K562 (cell line): Measurements from ENCODE around the gene SGSM2. TPM values are rescaled to one million over a fixed set of nuclear protein-coding genes. Genes with fewer than 3 reads are reported as not detected.

Experiments used
- AFF4 ChIP-seq: sonication (generic); formaldehyde crosslinking; IDR thresholded peaks from 2 replicates; pipeline ENCODE4 v1.8.0; 2023; ENCODE audit warnings: mild to moderate bottlenecking, missing genetic modification reagents
- CBX3 ChIP-seq, 2 experiments: IDR thresholded peaks; 1 replicate in 1 of 2; 2 replicates in 1 of 2; pipeline ENCODE4 v1.6.1; 2012; ENCODE audit warnings: inconsistent platforms in 2 of 2, low read length in 2 of 2, borderline replicate concordance in 1 of 2, control low read depth in 1 of 2
- EGR1 ChIP-seq: fragments of 450-650 bp; conservative IDR thresholded peaks from 2 replicates; pipeline ENCODE4 v1.6.1; 2017; ENCODE audit warnings: mild to moderate bottlenecking
- GATAD2A ChIP-seq: fragments of 450-650 bp; IDR thresholded peaks from 2 replicates; pipeline ENCODE4 v1.6.1; 2017
- KAT7 ChIP-seq: sonication (generic); formaldehyde crosslinking; IDR thresholded peaks from 2 replicates; pipeline ENCODE4 v1.8.0; 2022; ENCODE audit warnings: missing genetic modification reagents, mild to moderate bottlenecking, borderline replicate concordance
- MYBL2 ChIP-seq, 2 experiments: fragments of 450-650 bp in 1 of 2; sonication (generic) in 1 of 2; formaldehyde crosslinking in 1 of 2; IDR thresholded peaks; 2 replicates each; pipeline versions ENCODE4 v1.6.1 to v1.8.1; 2017 to 2022; ENCODE audit warnings: borderline replicate concordance in 1 of 2, inconsistent platforms in 1 of 2, low read depth in 1 of 2, mild to moderate bottlenecking in 1 of 2, missing genetic modification reagents in 1 of 2, moderate library complexity in 1 of 2
- PRMT5 ChIP-seq: sonication (generic); formaldehyde crosslinking; IDR thresholded peaks from 2 replicates; pipeline ENCODE4 v1.5.0; 2020; ENCODE audit warnings: missing genetic modification reagents
- PRPF4 ChIP-seq: fragments of 200-400 bp; formaldehyde crosslinking; IDR thresholded peaks from one replicate; pipeline ENCODE4 v1.6.1; 2017; ENCODE audit warnings: low read length, low read depth, mild to moderate bottlenecking; ENCODE audit not compliant: insufficient read depth, poor library complexity, severe bottlenecking
- PTTG1 ChIP-seq: fragments of 450-650 bp; IDR thresholded peaks from 2 replicates; pipeline ENCODE4 v1.6.1; 2016; ENCODE audit warnings: low read depth, mild to moderate bottlenecking, missing genetic modification characterization, missing compliant biosample characterization
- SLC30A9 ChIP-seq: fragments of 250-450 bp; sonication (Bioruptor Pico); IDR thresholded peaks from 2 replicates; pipeline ENCODE4 v1.8.0; 2022; ENCODE audit warnings: mild to moderate bottlenecking, moderate library complexity
- TAF1 ChIP-seq: IDR thresholded peaks from 2 replicates; pipeline ENCODE4 v1.6.1; 2011; ENCODE audit warnings: mild to moderate bottlenecking, low read length, moderate library complexity; ENCODE audit not compliant: insufficient read depth, control insufficient read depth, severe bottlenecking; ENCODE audit errors: extremely low read depth
- TAL1 ChIP-seq: fragments of 450-650 bp; IDR thresholded peaks from 2 replicates; pipeline ENCODE4 v1.6.1; 2016; ENCODE audit warnings: mild to moderate bottlenecking
- ZNF644 ChIP-seq: fragments of 200-800 bp; sonication (Bioruptor generic); IDR thresholded peaks from 2 replicates; pipeline ENCODE4 v1.6.1; 2016; ENCODE audit warnings: low read depth, missing genetic modification characterization, missing compliant biosample characterization
- polyA plus RNA-seq, 8 experiments: library from polyadenylated mRNA; depleted of rRNA in 4 of 8; stranded (reverse) in 5 of 8; unstranded in 3 of 8; fragments of >200 nt; fragmentation: Nextera tagmentation in 2 of 8; fragmentation: Illumina TruSeq in 1 of 8; extraction: Ambion mirVana in 2 of 8; extraction: Trizol in 1 of 8; gene quantifications; 2 replicates each; pipeline versions ENCODE4 v1.2.1 to v1.2.3, GENCODE V29; 2011 to 2014; ENCODE audit warnings: inconsistent platforms in 1 of 8, missing spikeins in 1 of 8
- total RNA-seq, 7 experiments: library from RNA; depleted of rRNA in 6 of 7; stranded (reverse); fragments of >200 nt in 6 of 7; fragmentation: Illumina TruSeq in 2 of 7; extraction: Trizol in 2 of 7; gene quantifications; 2 replicates each; pipeline versions ENCODE4 v1.2.1 to v1.2.3, GENCODE V29; 2011 to 2021; ENCODE audit warnings: low replicate concordance in 1 of 7
- TF ChIP-seq, protein P1 (sequence below): fragments of 150-350 bp; IDR thresholded peaks from 2 replicates; pipeline ENCODE4 v1.6.1; 2014; ENCODE audit warnings: low read depth, mild to moderate bottlenecking, low read length, borderline replicate concordance
- TF ChIP-seq, protein P2 (sequence below): IDR thresholded peaks from 2 replicates; pipeline ENCODE4 v1.6.1; 2014; ENCODE audit warnings: antibody characterized with exemption

The SGSM2 gene
- total and polyA plus RNA-seq, 9 of the 15 experiments (the other 6 are each of a cell fraction or from before 2014, with no cell fraction given) = 0.20 to 26.3 (median 14.8) TPM

GRCh38 chr17:2303204-2304188, 33.8 kb upstream of the SGSM2 start, which contains the start of the genes SMG6 and SRR (continued):
- TF ChIP-seq PTTG1 (tag) (no peak), PRPF4 (no peak), TAF1 (peak; percentile 57), KAT7 (peak; percentile 78), CBX3 (IDR thresholded peaks at IDR 0.05; ENCODE audit: borderline replicate concordance in 1 of 2, low read length in 2 of 2) (no peak), PRMT5 (CRISPR knock-in tag) (no peak), EGR1 (peak; percentile 68), TAL1 (no peak), ZNF644 (tag) (no peak), AFF4 (CRISPR knock-in tag) (peak; percentile 33; the same call in 1 of the 2 replicates), MYBL2 (IDR thresholded peaks at IDR 0.05; ENCODE audit: low read depth) (no peak), MYBL2 (CRISPR knock-in tag; IDR thresholded peaks at IDR 0.05; ENCODE audit: borderline replicate concordance) (no peak), GATAD2A (no peak), SLC30A9 (CRISPR knock-in tag) (no peak)
- TF ChIP-seq, protein P1, sequence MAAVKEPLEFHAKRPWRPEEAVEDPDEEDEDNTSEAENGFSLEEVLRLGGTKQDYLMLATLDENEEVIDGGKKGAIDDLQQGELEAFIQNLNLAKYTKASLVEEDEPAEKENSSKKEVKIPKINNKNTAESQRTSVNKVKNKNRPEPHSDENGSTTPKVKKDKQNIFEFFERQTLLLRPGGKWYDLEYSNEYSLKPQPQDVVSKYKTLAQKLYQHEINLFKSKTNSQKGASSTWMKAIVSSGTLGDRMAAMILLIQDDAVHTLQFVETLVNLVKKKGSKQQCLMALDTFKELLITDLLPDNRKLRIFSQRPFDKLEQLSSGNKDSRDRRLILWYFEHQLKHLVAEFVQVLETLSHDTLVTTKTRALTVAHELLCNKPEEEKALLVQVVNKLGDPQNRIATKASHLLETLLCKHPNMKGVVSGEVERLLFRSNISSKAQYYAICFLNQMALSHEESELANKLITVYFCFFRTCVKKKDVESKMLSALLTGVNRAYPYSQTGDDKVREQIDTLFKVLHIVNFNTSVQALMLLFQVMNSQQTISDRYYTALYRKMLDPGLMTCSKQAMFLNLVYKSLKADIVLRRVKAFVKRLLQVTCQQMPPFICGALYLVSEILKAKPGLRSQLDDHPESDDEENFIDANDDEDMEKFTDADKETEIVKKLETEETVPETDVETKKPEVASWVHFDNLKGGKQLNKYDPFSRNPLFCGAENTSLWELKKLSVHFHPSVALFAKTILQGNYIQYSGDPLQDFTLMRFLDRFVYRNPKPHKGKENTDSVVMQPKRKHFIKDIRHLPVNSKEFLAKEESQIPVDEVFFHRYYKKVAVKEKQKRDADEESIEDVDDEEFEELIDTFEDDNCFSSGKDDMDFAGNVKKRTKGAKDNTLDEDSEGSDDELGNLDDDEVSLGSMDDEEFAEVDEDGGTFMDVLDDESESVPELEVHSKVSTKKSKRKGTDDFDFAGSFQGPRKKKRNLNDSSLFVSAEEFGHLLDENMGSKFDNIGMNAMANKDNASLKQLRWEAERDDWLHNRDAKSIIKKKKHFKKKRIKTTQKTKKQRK = no peak
- TF ChIP-seq, protein P2, sequence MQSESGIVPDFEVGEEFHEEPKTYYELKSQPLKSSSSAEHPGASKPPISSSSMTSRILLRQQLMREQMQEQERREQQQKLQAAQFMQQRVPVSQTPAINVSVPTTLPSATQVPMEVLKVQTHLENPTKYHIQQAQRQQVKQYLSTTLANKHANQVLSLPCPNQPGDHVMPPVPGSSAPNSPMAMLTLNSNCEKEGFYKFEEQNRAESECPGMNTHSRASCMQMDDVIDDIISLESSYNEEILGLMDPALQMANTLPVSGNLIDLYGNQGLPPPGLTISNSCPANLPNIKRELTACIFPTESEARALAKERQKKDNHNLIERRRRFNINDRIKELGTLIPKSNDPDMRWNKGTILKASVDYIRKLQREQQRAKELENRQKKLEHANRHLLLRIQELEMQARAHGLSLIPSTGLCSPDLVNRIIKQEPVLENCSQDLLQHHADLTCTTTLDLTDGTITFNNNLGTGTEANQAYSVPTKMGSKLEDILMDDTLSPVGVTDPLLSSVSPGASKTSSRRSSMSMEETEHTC = no peak
